Trophoblast cell (in vitro differentiated cells and primary cell): ENCODE results near the gene NTN5.
A peak's percentile ranks its signal among the peaks of the same experiment; 100 is the strongest.

Experiments used
- DNase-seq, 2 donors: peaks; one replicate each; pipeline ENCODE4 v3.0.0-alpha.2; 2016
- H2AFZ ChIP-seq: 2 replicates; pipeline ENCODE4 v1.6.1; 2013; ENCODE audit warnings: low read length, moderate library complexity, mild to moderate bottlenecking; ENCODE audit not compliant: insufficient read depth, poor library complexity
- H2AK5ac ChIP-seq: 2 replicates; pipeline ENCODE4 v1.6.1; 2013; ENCODE audit warnings: mild to moderate bottlenecking, low read length
- H2BK120ac ChIP-seq: 2 replicates; pipeline ENCODE4 v1.6.1; 2013; ENCODE audit warnings: low read length, mild to moderate bottlenecking, moderate library complexity; ENCODE audit not compliant: insufficient read depth, poor library complexity
- H2BK12ac ChIP-seq: 2 replicates; pipeline ENCODE4 v1.6.1; 2013; ENCODE audit warnings: mild to moderate bottlenecking, low read length, moderate library complexity
- H2BK5ac ChIP-seq: 2 replicates; pipeline ENCODE4 v1.6.1; 2013; ENCODE audit warnings: low read length, low read depth, moderate library complexity, mild to moderate bottlenecking; ENCODE audit not compliant: poor library complexity
- H3K14ac ChIP-seq: 2 replicates; pipeline ENCODE4 v1.6.1; 2013; ENCODE audit warnings: mild to moderate bottlenecking, low read length
- H3K18ac ChIP-seq: 2 replicates; pipeline ENCODE4 v1.6.1; 2013; ENCODE audit warnings: mild to moderate bottlenecking, low read length
- H3K23ac ChIP-seq: 2 replicates; pipeline ENCODE4 v1.6.1; 2013; ENCODE audit warnings: low read length
- H3K27ac ChIP-seq: 2 replicates; pipeline ENCODE4 v1.5.1; 2013; ENCODE audit warnings: low read depth, mild to moderate bottlenecking, inconsistent platforms, low read length, moderate library complexity
- H3K27me3 ChIP-seq: 2 replicates; pipeline ENCODE4 v1.6.1; 2013; ENCODE audit warnings: inconsistent platforms, mild to moderate bottlenecking, low read length, moderate library complexity; ENCODE audit not compliant: insufficient read depth
- H3K36me3 ChIP-seq, 2 experiments: 1 replicate in 1 of 2; 2 replicates in 1 of 2; pipeline ENCODE4 v1.6.1; 2013; ENCODE audit warnings: low read length in 2 of 2, mild to moderate bottlenecking in 2 of 2, moderate library complexity in 1 of 2; ENCODE audit not compliant: insufficient read depth in 2 of 2, control insufficient read depth in 1 of 2
- H3K4ac ChIP-seq: 2 replicates; pipeline ENCODE4 v1.6.1; 2013; ENCODE audit warnings: low read depth, mild to moderate bottlenecking, low read length, moderate library complexity
- H3K4me1 ChIP-seq, 2 experiments: 1 replicate in 1 of 2; 2 replicates in 1 of 2; pipeline ENCODE4 v1.6.1; 2013; ENCODE audit warnings: low read length in 2 of 2, mild to moderate bottlenecking in 2 of 2, moderate library complexity in 1 of 2; ENCODE audit not compliant: insufficient read depth in 2 of 2, control insufficient read depth in 1 of 2
- H3K4me2 ChIP-seq: 2 replicates; pipeline ENCODE4 v1.6.1; 2013; ENCODE audit warnings: inconsistent platforms, mild to moderate bottlenecking, low read length, moderate library complexity
- H3K4me3 ChIP-seq: 2 replicates; pipeline ENCODE4 v1.5.1; 2013; ENCODE audit warnings: mild to moderate bottlenecking, low read depth, low read length, inconsistent platforms
- H3K79me1 ChIP-seq: one replicate; pipeline ENCODE4 v1.6.1; 2013; ENCODE audit warnings: low read length
- H3K79me2 ChIP-seq: 2 replicates; pipeline ENCODE4 v1.6.1; 2013; ENCODE audit warnings: low read length, mild to moderate bottlenecking; ENCODE audit not compliant: control insufficient read depth, insufficient read depth, poor library complexity
- H3K9ac ChIP-seq: 2 replicates; pipeline ENCODE4 v1.6.1; 2013; ENCODE audit warnings: mild to moderate bottlenecking, low read length
- H3K9me3 ChIP-seq: 2 replicates; pipeline ENCODE4 v1.6.1; 2013; ENCODE audit warnings: low read depth, mild to moderate bottlenecking, control low read depth, inconsistent platforms, low read length; ENCODE audit not compliant: insufficient read depth
- H4K12ac ChIP-seq: 2 replicates; pipeline ENCODE4 v1.6.1; 2013; ENCODE audit warnings: low read depth, mild to moderate bottlenecking, low read length, moderate library complexity
- H4K8ac ChIP-seq: 2 replicates; pipeline ENCODE4 v1.6.1; 2013; ENCODE audit warnings: low read depth, mild to moderate bottlenecking, low read length, moderate library complexity
- H4K91ac ChIP-seq: one replicate; pipeline ENCODE4 v1.6.1; 2013; ENCODE audit warnings: low read depth, mild to moderate bottlenecking, low read length, moderate library complexity
- WGBS: extraction: QIAGEN DNeasy Blood & Tissue Kit; methylation state at CpG from one replicate; pipeline ENCODE4 v1.1.7; 2013; ENCODE audit warnings: missing lambda C conversion rate; ENCODE audit not compliant: insufficient read length, insufficient coverage; ENCODE audit errors: extremely low coverage; 5-methylcytosine and 5-hydroxymethylcytosine counted together

The NTN5 gene

DNA sequence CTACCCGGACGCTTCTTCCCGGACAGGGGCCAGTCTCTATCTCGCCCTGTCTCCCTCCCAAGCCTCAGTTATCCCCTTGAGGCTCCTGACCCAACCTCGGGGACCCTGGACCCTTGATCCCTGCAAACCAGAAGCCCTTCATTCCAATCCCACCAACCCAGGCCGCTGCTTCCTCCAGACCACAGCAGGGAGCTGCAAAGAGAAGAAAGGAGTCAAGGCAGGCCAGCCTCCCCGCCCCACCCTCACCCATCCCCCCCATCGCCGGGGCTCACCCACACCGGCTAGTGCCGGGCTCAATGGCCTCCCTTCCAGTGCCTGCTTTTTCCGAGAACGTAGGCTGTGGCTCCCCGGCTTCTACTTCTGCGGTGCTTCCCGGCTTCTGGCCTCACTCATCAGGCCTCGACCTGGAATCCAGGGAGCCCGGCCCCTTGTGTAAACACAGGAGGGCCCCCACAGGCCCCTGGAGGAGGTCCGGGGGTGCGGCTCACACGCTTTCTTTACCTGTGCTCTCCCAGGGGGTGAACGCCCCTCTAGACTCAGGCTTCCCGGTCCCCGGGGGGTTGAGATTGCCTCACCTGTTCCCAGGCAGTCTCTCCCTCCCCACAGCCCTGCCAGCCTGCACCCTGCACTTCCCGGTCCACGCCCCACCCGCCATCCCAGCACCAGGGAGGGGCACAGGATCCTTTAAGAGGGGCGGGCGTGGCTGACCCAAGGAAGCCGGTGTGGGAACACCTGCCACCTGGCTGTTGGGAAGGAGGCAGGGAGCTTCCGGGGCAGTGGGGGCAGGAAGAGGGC lies 58.2 kb downstream of the NTN5 start, which contains the start of gene FAM83E:
Gene FAM83E, minus strand, starts transcription at position 641 of the 795 bp plus-strand sequence. CDS start 1,704 bp downstream, outside the sequence.
- no CpG with 5 or more reads among the region's 31 CpGs for WGBS
- Histone ChIP-seq H3K36me3 (peaks cover 34 to 37% of the 10 kb centered on the region in 2 experiments), H3K79me2 (peaks cover 16% of the 10 kb centered on the region), H3K4me2 (no peak within 1 kb of the TSS), H3K23ac (no peak within 1 kb of the TSS), H3K27me3 (no peaks in the 10 kb centered on the region), H3K9me3 (peaks cover 3% of the 10 kb centered on the region), H3K79me1 (peaks cover 6% of the 10 kb centered on the region), H2BK12ac (no peak within 1 kb of the TSS), H2BK120ac (no peak within 1 kb of the TSS), H3K18ac (peak within 1 kb of the TSS; percentile 25), H3K14ac (no peak within 1 kb of the TSS), H4K8ac (no peak within 1 kb of the TSS), H3K4ac (no peak within 1 kb of the TSS), H2AK5ac (no peak within 1 kb of the TSS), H4K91ac (no peak within 1 kb of the TSS), H3K4me3 (no peak within 1 kb of the TSS), H4K12ac (no peak within 1 kb of the TSS), H2BK5ac (no peak within 1 kb of the TSS), H2AFZ (no peak within 1 kb of the TSS), H3K9ac (no peak within 1 kb of the TSS), H3K4me1 (peaks cover 5 to 11% of the 10 kb centered on the region in 2 experiments), H3K27ac (peak within 1 kb of the TSS; percentile 13)
- DNase-seq, result peak in 1 of 2 donors; percentile 53

DNA sequence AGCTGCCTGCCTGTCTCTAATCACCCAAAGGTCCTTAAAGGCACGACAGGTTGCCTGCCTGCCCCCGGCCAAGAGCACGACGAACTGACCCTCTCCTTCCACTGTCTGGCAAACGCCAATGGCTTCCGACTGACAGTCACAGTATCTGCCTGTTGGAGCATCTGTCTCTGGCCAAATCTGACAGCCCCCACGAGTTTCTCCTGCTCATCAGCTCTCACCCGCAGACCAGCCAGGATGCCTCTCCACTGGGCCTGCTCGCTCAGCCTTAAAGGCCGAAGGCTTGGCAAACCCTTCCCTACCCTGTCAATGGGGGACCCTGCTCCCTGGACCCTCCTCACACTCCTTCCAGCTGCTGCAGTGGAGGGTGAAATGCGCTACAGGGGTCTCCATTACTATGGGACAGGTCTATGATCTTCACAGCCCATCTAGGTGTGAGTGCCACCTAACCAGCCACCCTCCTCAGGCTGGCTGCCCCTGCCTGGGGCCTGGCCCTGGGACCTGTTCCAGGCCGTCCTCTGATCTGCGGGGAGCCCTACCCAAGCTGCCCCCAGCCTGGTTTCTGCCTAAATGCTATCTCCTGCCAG lies 58.9 kb downstream of the NTN5 start:
- Histone ChIP-seq H3K4me3 (no peak overlapping the region), H2AFZ (no peak overlapping the region), H4K12ac (no peak overlapping the region), H3K23ac (no peak overlapping the region), H3K27ac (peak overlapping the region; percentile 13), H3K9me3 (peaks cover 3% of the 10 kb centered on the region), H2AK5ac (no peak overlapping the region), H4K8ac (no peak overlapping the region), H3K4me2 (no peak overlapping the region), H2BK12ac (no peak overlapping the region), H3K9ac (no peak overlapping the region), H2BK120ac (no peak overlapping the region), H3K27me3 (no peaks in the 10 kb centered on the region), H3K4ac (no peak overlapping the region), H3K18ac (no peak overlapping the region), H3K79me2 (peaks cover 16% of the 10 kb centered on the region), H2BK5ac (no peak overlapping the region), H3K4me1 (peaks cover 5 to 10% of the 10 kb centered on the region in 2 experiments), H4K91ac (no peak overlapping the region), H3K36me3 (peaks cover 34 to 37% of the 10 kb centered on the region in 2 experiments), H3K79me1 (peaks cover 5% of the 10 kb centered on the region), H3K14ac (no peak overlapping the region)
- no CpG with 5 or more reads among the region's 13 CpGs for WGBS
- DNase-seq, result no peak

GRCh38 chr19:48613024-48613851 lies 59.6 kb downstream of the NTN5 start:
- Histone ChIP-seq H3K27ac (no peak overlapping the region), H2BK12ac (no peak overlapping the region), H2BK120ac (no peak overlapping the region), H3K14ac (no peak overlapping the region), H3K4me2 (no peak overlapping the region), H4K91ac (no peak overlapping the region), H3K9ac (no peak overlapping the region), H3K4me1 (peaks cover 5 to 10% of the 10 kb centered on the region in 2 experiments), H3K36me3 (peaks cover 34 to 37% of the 10 kb centered on the region in 2 experiments), H3K4me3 (no peak overlapping the region), H3K4ac (no peak overlapping the region), H3K9me3 (peaks cover 3% of the 10 kb centered on the region), H3K79me1 (no peaks in the 10 kb centered on the region), H2BK5ac (no peak overlapping the region), H3K79me2 (peaks cover 9% of the 10 kb centered on the region), H3K18ac (no peak overlapping the region), H3K27me3 (no peaks in the 10 kb centered on the region), H2AK5ac (no peak overlapping the region), H2AFZ (no peak overlapping the region), H4K12ac (no peak overlapping the region), H4K8ac (no peak overlapping the region), H3K23ac (no peak overlapping the region)
- DNase-seq, result no peak
- no CpG with 5 or more reads among the region's 39 CpGs for WGBS

DNA sequence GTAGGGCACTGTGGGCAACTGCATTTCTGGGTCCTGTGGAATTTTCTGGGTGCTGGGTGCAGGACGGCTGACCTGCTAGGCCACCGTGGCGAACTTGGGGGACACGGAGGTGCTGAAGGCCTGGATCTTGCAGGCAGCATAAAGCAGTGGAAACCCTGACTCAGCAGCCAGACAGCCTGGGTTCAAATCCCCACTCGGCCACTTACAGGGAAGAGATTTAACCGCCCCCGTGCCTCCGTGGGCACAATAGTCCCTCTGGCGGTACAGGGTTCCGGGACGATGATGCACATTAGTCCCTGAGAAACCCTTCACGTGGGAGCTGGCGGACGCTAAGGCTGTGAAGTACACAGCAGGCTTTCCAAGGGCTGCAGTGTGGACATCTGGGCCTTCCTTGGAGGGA lies 60.9 kb downstream of the NTN5 start:
- Histone ChIP-seq H3K4ac (no peak overlapping the region), H4K8ac (no peak overlapping the region), H2BK12ac (no peak overlapping the region), H3K4me2 (no peak overlapping the region), H2BK5ac (no peak overlapping the region), H3K36me3 (peaks cover 23 to 27% of the 10 kb centered on the region in 2 experiments), H3K79me2 (peaks cover under 1% of the 10 kb centered on the region), H2AFZ (no peak overlapping the region), H4K91ac (no peak overlapping the region), H2AK5ac (no peak overlapping the region), H3K79me1 (no peaks in the 10 kb centered on the region), H3K27ac (no peak overlapping the region), H3K18ac (no peak overlapping the region), H3K4me3 (no peak overlapping the region), H3K27me3 (no peaks in the 10 kb centered on the region), H3K9ac (no peak overlapping the region), H4K12ac (no peak overlapping the region), H3K14ac (no peak overlapping the region), H3K9me3 (peaks cover 3% of the 10 kb centered on the region), H3K4me1 (no peaks in the 10 kb centered on the region), H3K23ac (no peak overlapping the region), H2BK120ac (no peak overlapping the region)
- no CpG with 5 or more reads among the region's 14 CpGs for WGBS
- no peak for DNase-seq
